Activated CD8-positive, alpha-beta memory T cell treated with anti-CD3 and anti-CD28 coated beads, Interleukin-2, amount 50 U/mL, for 1 hour (primary cell): ENCODE measurements around the gene GUK1.
"Not testable (repeated sequence)": the region's sequence is repeated elsewhere in the genome, so short reads cannot be mapped to it uniquely, and the experiment has no call there.

ENCODE experiments used
- DNase-seq: peaks from one replicate; pipeline ENCODE4 v3.0.0-alpha.2; 2020; ENCODE audit errors: extremely low read depth

GUK1 gene

GRCh38 chr1:228163007-228163753, 23.1 kb downstream of the GUK1 start:
- no peak for DNase-seq

GRCh38 chr1:228163776-228164519, 23.9 kb downstream of the GUK1 start:
- no peak for DNase-seq

GRCh38 chr1:228164561-228165371, 24.7 kb downstream of the GUK1 start:
- DNase-seq, result no peak

GRCh38 chr1:228165372-228166169, 25.5 kb downstream of the GUK1 start, which contains the start of gene IBA57:
Gene IBA57 (plus strand): TSS chr1:228165804. CDS start chr1:228165817, 13 bp downstream.
- DNase-seq, result peak; percentile 99

- DNase-seq, result no peak
Observed at GRCh38 chr1:228166170-228166936, 26.3 kb downstream of the GUK1 start.

- DNase-seq, result no peak
Observed at GRCh38 chr1:228168563-228169270, 28.6 kb downstream of the GUK1 start.

GRCh38 chr1:228169345-228169744, 29.3 kb downstream of the GUK1 start:
- DNase-seq, result no peak

- no peak for DNase-seq
Observed at GRCh38 chr1:228170666-228171065, 30.6 kb downstream of the GUK1 start.

- no peak for DNase-seq
Observed at GRCh38 chr1:228171221-228171891, 31.3 kb downstream of the GUK1 start.

GRCh38 chr1:228172591-228173527, 32.8 kb downstream of the GUK1 start:
- DNase-seq, result no peak

- not testable (repeated sequence) for DNase-seq
Observed at GRCh38 chr1:228173528-228174481, 33.7 kb downstream of the GUK1 start.

- no peak for DNase-seq
Observed at GRCh38 chr1:228174482-228175315, 34.6 kb downstream of the GUK1 start.

- no peak for DNase-seq
Observed at GRCh38 chr1:228175316-228176023, 35.4 kb downstream of the GUK1 start.

- no peak for DNase-seq
Observed at GRCh38 chr1:228176024-228176395, 35.9 kb downstream of the GUK1 start.

GRCh38 chr1:228176461-228177182, 36.5 kb downstream of the GUK1 start:
- DNase-seq, result no peak
